ENCODE results near the gene USP46.

The USP46 gene

DNA sequence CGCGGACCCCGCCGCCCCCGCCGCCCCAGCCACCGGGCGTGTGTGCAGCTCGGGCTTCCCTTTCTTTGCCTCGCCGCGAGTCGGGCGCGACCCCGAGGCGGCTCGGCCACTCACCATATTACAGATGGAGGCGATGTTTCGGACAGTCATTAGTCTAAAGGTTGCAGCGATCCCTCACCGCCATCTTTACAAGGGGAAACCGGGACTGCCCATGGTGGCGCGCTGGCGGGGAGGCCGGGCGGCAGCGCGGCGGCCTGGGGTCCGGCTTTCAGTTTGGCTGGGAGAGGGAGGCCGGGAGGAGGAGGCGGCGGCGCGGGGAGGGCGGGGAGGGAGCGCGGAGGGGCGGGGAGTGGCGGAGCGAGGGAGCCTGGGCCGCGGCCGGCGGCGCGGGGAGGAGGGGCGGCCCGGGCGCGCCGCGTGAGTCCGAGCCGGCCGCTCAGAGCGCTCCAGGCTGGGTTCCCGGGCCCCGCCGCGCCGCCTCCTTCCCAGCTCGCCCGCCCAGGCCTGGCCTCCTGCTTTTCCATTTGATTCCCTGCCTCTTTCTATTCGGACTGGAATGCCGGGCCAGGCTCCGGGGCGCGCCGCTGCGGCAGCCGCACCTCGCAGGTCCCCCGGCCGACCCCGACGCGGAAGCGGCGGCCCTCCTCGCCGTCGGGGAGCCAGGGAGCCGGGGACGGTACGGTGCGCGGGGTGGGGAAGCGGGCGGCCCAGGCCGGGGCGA, at the start of gene USP46:
Gene USP46 (minus strand): TSS at position 301 of the 721 bp plus-strand sequence. CDS start 151 bp downstream, at position 150.
- Histone ChIP-seq H3K36me3 (ENCODE audit: insufficient read depth) (no peaks in the 10 kb centered on the region), H3K79me2 (ENCODE audit: insufficient read depth, low read depth) (no peaks in the 10 kb centered on the region)

DNA sequence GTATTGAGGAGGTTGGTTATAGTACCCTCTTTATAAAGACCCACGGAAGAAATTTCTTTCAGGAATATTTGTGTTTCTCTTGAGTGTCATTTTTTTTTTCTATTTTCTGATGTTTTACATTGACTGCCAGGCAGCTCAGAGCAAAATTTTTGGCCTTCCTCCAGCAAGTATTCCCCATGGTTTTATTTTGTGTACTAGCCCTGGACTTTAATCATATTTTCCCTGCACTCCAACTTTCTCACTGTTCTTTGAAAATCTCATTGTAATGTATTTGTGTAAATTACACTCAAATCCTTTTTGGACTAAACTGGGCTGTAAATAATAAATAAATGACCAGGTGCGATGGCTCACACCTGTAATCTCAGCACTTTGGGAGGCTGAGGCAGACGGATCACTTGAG, 45.6 kb upstream of the USP46 start:
- H3K4me3 ChIP-seq (IDR thresholded peaks at IDR 0.05; ENCODE audit: insufficient read depth, low read depth, low read length): no peak overlapping the region
- H3K4me2 ChIP-seq: no peak overlapping the region
- no peaks in the 10 kb centered on the region for H3K36me3 ChIP-seq (ENCODE audit: insufficient read depth)
- H4K20me1 ChIP-seq (ENCODE audit: insufficient read depth): no peaks in the 10 kb centered on the region
- H3K9ac ChIP-seq: no peak overlapping the region
- H3K27me3 ChIP-seq (ENCODE audit: insufficient read depth, low read depth): no peaks in the 10 kb centered on the region
- H2AFZ ChIP-seq (ENCODE audit: low read depth): no peak overlapping the region
- H3K4me1 ChIP-seq (ENCODE audit: low read depth, poor library complexity, severe bottlenecking): no peaks in the 10 kb centered on the region
- H3K79me2 ChIP-seq (ENCODE audit: insufficient read depth, low read depth): no peaks in the 10 kb centered on the region
- H3K27ac ChIP-seq: no peak overlapping the region
- TF ChIP-seq CTCF (conservative IDR thresholded peaks at IDR 0.05; ENCODE audit: low read depth, low read length): no peak

More for the DNA sequence above, at the start of gene USP46:
- H3K4me3 ChIP-seq (IDR thresholded peaks at IDR 0.05; ENCODE audit: insufficient read depth, low read depth, low read length): peak within 1 kb of the TSS; percentile 90
- peak within 1 kb of the TSS; percentile 40 for H3K27ac ChIP-seq
- H4K20me1 ChIP-seq (ENCODE audit: insufficient read depth): no peaks in the 10 kb centered on the region
- peak within 1 kb of the TSS; percentile 60 for H3K4me2 ChIP-seq
- peak within 1 kb of the TSS; percentile 90 for H2AFZ ChIP-seq (ENCODE audit: low read depth)
- peaks cover 7% of the 10 kb centered on the region for H3K4me1 ChIP-seq (ENCODE audit: low read depth, poor library complexity, severe bottlenecking)
- H3K27me3 ChIP-seq (ENCODE audit: insufficient read depth, low read depth): no peaks in the 10 kb centered on the region
- peak within 1 kb of the TSS; percentile 84 for H3K9ac ChIP-seq
- no peak for TF ChIP-seq CTCF (conservative IDR thresholded peaks at IDR 0.05; ENCODE audit: low read depth, low read length)

DNA sequence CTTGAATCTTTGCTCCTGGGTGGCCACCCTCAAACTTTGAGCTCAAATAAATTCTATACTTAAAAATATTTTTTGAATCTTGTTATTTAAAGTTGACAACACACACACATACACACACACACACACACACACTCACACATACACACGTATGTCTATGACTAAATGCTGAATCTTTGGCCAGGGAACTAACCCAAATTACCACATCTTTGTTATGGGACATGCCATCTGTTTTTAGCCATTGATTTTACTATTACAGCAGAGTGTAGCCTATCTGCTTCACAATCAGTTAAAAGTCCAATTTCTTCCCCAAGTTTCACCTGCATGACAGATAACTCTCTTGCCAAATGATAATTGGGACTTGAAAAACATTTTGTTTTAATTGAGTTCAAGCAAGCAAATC, 45.0 kb upstream of the USP46 start:
- H3K36me3 ChIP-seq (ENCODE audit: insufficient read depth): no peaks in the 10 kb centered on the region
- H2AFZ ChIP-seq (ENCODE audit: low read depth): no peak overlapping the region
- no peak overlapping the region for H3K4me2 ChIP-seq

DNA sequence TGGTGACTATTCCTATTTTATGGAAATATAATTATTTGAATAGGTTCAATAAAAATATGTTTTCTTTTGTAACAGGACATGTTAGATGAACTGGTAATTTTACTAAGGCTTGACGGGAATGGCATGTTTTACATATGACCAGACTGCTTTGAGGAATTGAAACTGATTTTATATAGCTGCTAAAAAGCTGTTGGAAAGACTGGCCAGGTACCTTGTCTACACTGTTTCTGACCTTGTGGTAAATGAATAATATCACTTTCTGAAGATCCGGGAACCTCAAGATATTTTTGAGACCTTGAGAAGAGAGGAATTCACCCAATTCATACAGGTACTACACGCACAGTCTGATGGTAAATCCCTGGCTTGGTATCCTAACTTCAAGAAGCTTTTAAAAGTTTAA, 42.1 kb upstream of the USP46 start:
- no peak overlapping the region for H3K4me2 ChIP-seq

More for the DNA sequence above, 45.0 kb upstream of the USP46 start:
- no peak for TF ChIP-seq CTCF (conservative IDR thresholded peaks at IDR 0.05; ENCODE audit: low read depth, low read length)
- Histone ChIP-seq H3K79me2 (ENCODE audit: insufficient read depth, low read depth) (no peaks in the 10 kb centered on the region), H3K4me3 (IDR thresholded peaks at IDR 0.05; ENCODE audit: insufficient read depth, low read depth, low read length) (no peak overlapping the region), H3K27me3 (ENCODE audit: insufficient read depth, low read depth) (no peaks in the 10 kb centered on the region), H4K20me1 (ENCODE audit: insufficient read depth) (no peaks in the 10 kb centered on the region), H3K4me1 (ENCODE audit: low read depth, poor library complexity, severe bottlenecking) (no peaks in the 10 kb centered on the region), H3K27ac (no peak overlapping the region), H3K9ac (no peak overlapping the region)

More for the DNA sequence above, 42.1 kb upstream of the USP46 start:
- Histone ChIP-seq H3K9ac (no peak overlapping the region), H3K27ac (no peak overlapping the region), H3K36me3 (ENCODE audit: insufficient read depth) (no peaks in the 10 kb centered on the region), H3K4me1 (ENCODE audit: low read depth, poor library complexity, severe bottlenecking) (no peaks in the 10 kb centered on the region), H3K27me3 (ENCODE audit: insufficient read depth, low read depth) (no peaks in the 10 kb centered on the region), H2AFZ (ENCODE audit: low read depth) (no peak overlapping the region), H3K79me2 (ENCODE audit: insufficient read depth, low read depth) (no peaks in the 10 kb centered on the region), H4K20me1 (ENCODE audit: insufficient read depth) (no peaks in the 10 kb centered on the region), H3K4me3 (IDR thresholded peaks at IDR 0.05; ENCODE audit: insufficient read depth, low read depth, low read length) (no peak overlapping the region)
- no peak for TF ChIP-seq CTCF (conservative IDR thresholded peaks at IDR 0.05; ENCODE audit: low read depth, low read length)
